ENCODE data around the gene CHRNE.

Gene CHRNE

GRCh38 chr17:4941319-4941610 is 38.4 kb upstream of the CHRNE start:
- CTCF ChIA-PET, result no interaction called here
- POLR2A ChIA-PET, result interaction anchor here (0.6 to 4.0 kb wide), 4 partner anchors 10 to 80 kb away, joined by 3 to 61 read pairs (median 28); partner anchors contain the start of genes ENO3, PFN1 and SPAG7
- TF ChIP-seq, protein P1, sequence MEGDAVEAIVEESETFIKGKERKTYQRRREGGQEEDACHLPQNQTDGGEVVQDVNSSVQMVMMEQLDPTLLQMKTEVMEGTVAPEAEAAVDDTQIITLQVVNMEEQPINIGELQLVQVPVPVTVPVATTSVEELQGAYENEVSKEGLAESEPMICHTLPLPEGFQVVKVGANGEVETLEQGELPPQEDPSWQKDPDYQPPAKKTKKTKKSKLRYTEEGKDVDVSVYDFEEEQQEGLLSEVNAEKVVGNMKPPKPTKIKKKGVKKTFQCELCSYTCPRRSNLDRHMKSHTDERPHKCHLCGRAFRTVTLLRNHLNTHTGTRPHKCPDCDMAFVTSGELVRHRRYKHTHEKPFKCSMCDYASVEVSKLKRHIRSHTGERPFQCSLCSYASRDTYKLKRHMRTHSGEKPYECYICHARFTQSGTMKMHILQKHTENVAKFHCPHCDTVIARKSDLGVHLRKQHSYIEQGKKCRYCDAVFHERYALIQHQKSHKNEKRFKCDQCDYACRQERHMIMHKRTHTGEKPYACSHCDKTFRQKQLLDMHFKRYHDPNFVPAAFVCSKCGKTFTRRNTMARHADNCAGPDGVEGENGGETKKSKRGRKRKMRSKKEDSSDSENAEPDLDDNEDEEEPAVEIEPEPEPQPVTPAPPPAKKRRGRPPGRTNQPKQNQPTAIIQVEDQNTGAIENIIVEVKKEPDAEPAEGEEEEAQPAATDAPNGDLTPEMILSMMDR (IDR thresholded peaks at IDR 0.05; ENCODE audit: insufficient read depth, low read length, missing control alignments), result no peak

GRCh38 chr17:4940555-4941318 is 37.8 kb upstream of the CHRNE start:
- CTCF ChIA-PET, result interaction anchor here (0.8 to 1.4 kb wide), 4 partner anchors 11 to 37 kb away, joined by 3 to 5 read pairs (median 4); partner anchors contain the start of gene CHRNE
- no peak for DNase-seq (ENCODE audit: low read depth, low spot score)

More at GRCh38 chr17:4941319-4941610, 38.4 kb upstream of the CHRNE start:
- H3K4me3 ChIP-seq (ENCODE audit: low read depth, low read length), result peak overlapping the region; percentile 92
- DNase-seq (ENCODE audit: low read depth, low spot score), result no peak

DNA sequence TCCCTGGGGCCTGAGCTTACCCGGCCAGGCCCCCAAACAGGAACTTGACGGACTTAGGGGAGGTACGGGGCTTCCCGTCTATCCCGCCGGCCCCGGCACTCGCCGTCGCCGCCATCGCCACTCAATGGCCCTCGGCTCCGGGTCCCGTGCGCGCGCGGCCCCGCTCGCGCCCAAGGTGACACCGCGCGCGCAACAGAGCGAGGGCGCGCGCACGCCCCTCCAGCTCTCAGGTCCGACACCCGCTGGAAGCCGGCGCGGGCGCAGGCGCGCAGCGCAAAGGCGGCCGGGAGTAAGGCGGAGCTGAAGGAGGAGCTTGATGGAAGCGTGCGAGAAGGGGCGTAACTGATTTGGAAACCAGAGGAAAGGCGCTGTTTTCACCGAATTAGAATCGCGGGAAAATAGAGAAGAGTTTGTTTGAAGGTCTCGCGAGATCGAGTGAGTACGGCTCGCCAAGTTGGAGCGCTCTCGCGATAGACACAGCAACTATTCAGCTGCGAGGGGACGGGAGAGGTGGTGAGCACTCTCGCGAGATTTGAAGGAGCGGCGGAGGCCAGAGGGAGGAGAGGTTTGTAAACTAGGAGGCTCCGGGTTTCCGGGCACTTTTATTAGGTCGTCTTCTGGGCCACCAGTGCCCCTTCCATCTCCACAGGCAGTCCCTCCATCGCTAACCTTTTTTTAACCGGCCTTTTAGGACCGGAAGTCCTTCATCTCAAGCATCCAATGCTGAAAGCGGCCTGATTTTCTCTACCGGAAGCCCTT is 37.1 kb upstream of the CHRNE start, which contains the start of the genes RNF167 and SLC25A11:
RNF167 (plus strand) TSS at position 473 of the 759 bp plus-strand sequence. CDS start 642 bp downstream, outside the sequence.
SLC25A11 (minus strand) TSS at position 251 of the 759 bp plus-strand sequence; CDS start at position 115, 136 bp downstream.
- ChIA-PET POLR2A (interaction anchor here (0.7 to 4.0 kb wide), 12 partner anchors 11 to 60 kb away, joined by 3 to 61 read pairs (median 6); partner anchors contain the start of genes CAMTA2, ENO3, INCA1 and KIF1C), CTCF (interaction anchor here (0.8 to 1.7 kb wide), 6 partner anchors 11 to 47 kb away, joined by 3 to 8 read pairs (median 4); partner anchors contain the start of gene CHRNE)
- H3K4me3 ChIP-seq (ENCODE audit: low read depth, low read length), result peak within 1 kb of the TSS; percentile 92
- TF ChIP-seq, protein P1 (IDR thresholded peaks at IDR 0.05; ENCODE audit: insufficient read depth, low read length, missing control alignments), result no peak
- DNase-seq (ENCODE audit: low read depth, low spot score), result peak; percentile 98

More at GRCh38 chr17:4940555-4941318, 37.8 kb upstream of the CHRNE start:
- H3K4me3 ChIP-seq (ENCODE audit: low read depth, low read length), result peak overlapping the region; percentile 92
- POLR2A ChIA-PET, result interaction anchor here (0.6 to 4.0 kb wide), 11 partner anchors 10 to 81 kb away, joined by 3 to 61 read pairs (median 6); partner anchors contain the start of genes CAMTA2, ENO3, PFN1 and SPAG7
- TF ChIP-seq, protein P1 (IDR thresholded peaks at IDR 0.05; ENCODE audit: insufficient read depth, low read length, missing control alignments), result no peak

GRCh38 chr17:4939546-4939795 is 36.6 kb upstream of the CHRNE start:
- CTCF ChIA-PET, result interaction anchor here (0.8 to 1.7 kb wide), 7 partner anchors 10 to 47 kb away, joined by 3 to 8 read pairs (median 4); partner anchors contain the start of gene CHRNE
- DNase-seq (ENCODE audit: low read depth, low spot score), result no peak

DNA sequence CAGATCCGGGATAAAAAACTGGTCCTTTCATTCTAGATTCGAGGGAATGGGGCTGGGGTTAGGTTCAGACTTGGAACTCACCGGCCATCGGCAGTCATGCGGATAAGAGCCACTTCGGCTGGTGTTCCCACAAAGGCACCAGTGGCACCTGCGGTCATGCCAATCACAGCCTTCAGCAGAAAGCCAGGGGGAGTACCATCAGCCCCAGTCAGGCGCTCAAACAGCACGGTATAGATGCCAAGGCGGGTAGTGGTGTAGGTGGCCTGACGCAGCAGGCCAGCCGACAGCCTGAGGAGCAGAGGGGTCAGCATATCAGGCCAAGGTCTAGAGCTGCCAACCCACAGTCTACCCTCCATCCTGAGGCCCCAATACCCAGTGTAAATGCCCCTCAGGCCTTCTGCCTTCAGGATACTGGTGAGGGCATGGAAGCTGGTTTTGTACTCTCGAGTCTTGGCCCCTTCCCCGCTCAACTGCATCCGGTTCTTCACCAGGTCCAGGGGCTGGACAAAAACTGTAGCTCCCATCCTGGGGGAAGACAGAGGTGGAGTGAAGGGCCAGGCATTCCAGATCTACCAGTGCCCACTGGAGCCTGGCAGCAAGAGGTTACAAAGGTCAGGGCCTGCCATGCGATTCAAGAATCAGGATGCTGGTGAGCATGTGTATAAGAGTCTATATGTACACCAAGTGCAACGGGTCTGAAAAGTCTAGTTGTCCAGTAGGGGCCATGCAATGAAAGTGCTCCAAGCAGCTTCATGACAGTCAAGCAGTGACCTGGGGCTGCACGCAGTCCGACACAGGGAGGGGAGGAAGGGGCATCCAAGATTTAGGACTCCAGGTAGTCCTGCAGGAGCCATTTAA is 36.0 kb upstream of the CHRNE start:
- TF ChIP-seq, protein P1 (IDR thresholded peaks at IDR 0.05; ENCODE audit: insufficient read depth, low read length, missing control alignments), result no peak
- POLR2A ChIA-PET, result interaction anchor here (1.2 to 4.0 kb wide), 5 partner anchors 12 to 59 kb away, joined by 6 to 61 read pairs (median 7); partner anchors contain the start of genes CAMTA2, ENO3, INCA1 and KIF1C
- peak overlapping the region; percentile 92 for H3K4me3 ChIP-seq (ENCODE audit: low read depth, low read length)
- no peak for DNase-seq (ENCODE audit: low read depth, low spot score)
- CTCF ChIA-PET, result interaction anchor here (0.8 to 1.7 kb wide), 4 partner anchors 20 to 48 kb away, joined by 3 to 8 read pairs (median 4); no protein-coding TSS in a partner anchor

More at GRCh38 chr17:4939546-4939795, 36.6 kb upstream of the CHRNE start:
- H3K4me3 ChIP-seq (ENCODE audit: low read depth, low read length), result peak overlapping the region; percentile 92
- POLR2A ChIA-PET, result interaction anchor here (0.7 to 4.0 kb wide), 9 partner anchors 11 to 58 kb away, joined by 3 to 61 read pairs (median 6); partner anchors contain the start of genes CAMTA2, ENO3, INCA1 and KIF1C
- TF ChIP-seq, protein P1 (IDR thresholded peaks at IDR 0.05; ENCODE audit: insufficient read depth, low read length, missing control alignments), result no peak

Data from AG04449 (cell line).